Renal cortical epithelial cell (primary cell): ENCODE measurements around the gene CTDSPL2. TPM values are rescaled to one million over a fixed set of nuclear protein-coding genes. Genes with fewer than 3 reads are reported as not detected.
A peak's percentile ranks its signal among the peaks of the same experiment; 100 is the strongest.
"Not testable (repeated sequence)": the region's sequence is repeated elsewhere in the genome, so short reads cannot be mapped to it uniquely, and the experiment has no call there.

Experiments used
- DNase-seq: peaks from one replicate; pipeline ENCODE4 v3.0.0-alpha.2; 2011; ENCODE audit warnings: low read depth
- total RNA-seq: library from RNA; depleted of rRNA; stranded (reverse); fragments of >200 nt; gene quantifications from 2 replicates; pipeline ENCODE4 v1.2.3, GENCODE V29; 2014

Gene CTDSPL2
- 65.6 and 71.2 TPM in 2 replicates for total RNA-seq

GRCh38 chr15:44426975-44427755 lies at the start of gene CTDSPL2:
TSS of gene CTDSPL2 (plus strand) at chr15:44427629. CDS start at chr15:44459015, 31,386 bp downstream.
- DNase-seq = peak; percentile 96

DNA sequence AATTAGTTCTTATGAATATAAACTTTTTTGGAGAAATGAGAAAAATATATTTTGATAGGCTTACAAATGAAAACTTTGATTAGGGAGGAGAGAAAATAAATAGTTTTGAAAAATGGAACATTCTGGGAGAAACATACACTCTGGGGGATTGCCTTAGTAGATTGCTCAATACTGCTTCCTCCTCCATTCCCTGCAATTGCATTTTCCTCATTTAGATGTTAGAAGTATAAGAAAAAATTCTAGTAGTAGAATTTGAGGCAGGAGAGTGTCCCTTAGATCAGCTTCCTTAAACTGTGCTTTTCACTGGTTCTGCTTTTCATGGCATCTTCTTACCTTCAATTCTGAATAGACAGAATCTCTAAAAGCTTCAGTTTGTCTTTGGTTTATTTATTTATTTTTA lies 46.2 kb upstream of the CTDSPL2 start:
- DNase-seq = no peak

DNA sequence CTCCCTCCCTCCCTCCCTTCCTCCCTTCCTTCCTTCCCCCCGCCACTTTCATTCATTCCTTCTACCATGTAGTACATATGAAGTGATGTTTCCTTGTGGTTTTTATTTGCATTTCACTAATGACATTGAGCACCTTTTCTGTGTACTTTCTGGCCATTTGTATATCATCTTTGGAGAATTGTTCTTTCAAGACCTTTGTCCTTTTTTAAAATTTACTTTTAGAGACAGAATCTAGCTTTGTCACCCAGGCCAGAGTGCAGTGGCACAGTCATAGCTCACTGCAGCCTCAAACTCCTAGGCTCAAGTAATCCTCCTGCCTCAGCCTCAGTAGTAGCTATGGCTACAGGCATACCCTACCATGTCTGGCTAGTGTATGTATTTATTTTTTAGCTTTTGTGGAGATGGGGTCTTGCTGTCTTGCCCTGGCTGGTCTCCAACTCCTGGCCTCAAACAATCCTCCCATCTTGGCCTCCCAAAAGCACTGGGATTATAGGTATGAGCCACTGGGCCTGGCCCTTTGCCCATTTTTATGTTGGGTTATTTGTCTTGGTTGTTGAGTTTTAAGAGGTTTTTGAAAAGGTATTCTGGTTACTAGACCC lies 42.0 kb upstream of the CTDSPL2 start:
- no peak for DNase-seq

DNA sequence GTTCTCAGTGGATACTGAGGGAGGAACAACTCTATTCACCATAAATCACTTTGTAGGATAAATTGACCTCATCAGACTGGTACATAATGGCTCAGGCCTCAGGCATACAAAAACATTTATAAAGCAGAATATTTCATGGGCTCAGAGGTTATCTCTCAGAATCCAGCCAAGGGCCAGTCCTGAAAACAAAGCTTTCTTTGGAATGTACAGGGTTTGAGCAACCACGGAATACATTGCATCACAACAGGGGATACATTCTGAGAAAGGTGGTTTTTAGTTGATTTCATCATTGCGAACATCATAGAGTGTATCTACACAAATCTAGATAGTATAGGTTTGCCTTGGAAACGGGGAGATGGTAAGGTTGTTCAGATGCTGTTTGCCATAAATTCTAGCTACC lies 33.4 kb upstream of the CTDSPL2 start:
- peak; percentile 3 for DNase-seq

- no peak for DNase-seq
Measured at GRCh38 chr15:44394562-44394961, 32.9 kb upstream of the CTDSPL2 start.

DNA sequence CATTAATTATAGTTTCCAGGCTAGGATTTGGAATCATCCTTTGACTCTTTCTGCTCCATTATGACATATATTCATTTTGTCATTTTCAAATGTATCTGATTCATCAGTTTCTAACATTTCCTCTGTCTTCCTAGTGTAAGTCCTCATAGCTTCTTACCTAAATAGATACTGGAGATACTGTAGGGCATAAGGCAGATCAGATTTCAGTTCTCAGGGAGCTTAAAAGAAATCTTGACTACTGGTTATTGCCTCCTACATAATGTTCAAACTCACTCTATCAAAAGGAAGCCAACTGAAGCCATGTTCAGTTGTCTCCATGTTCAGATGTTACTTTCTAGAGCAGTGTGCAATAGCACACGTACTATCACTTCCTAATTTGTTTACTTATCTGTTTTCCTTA lies 29.6 kb upstream of the CTDSPL2 start:
- no peak for DNase-seq

DNA sequence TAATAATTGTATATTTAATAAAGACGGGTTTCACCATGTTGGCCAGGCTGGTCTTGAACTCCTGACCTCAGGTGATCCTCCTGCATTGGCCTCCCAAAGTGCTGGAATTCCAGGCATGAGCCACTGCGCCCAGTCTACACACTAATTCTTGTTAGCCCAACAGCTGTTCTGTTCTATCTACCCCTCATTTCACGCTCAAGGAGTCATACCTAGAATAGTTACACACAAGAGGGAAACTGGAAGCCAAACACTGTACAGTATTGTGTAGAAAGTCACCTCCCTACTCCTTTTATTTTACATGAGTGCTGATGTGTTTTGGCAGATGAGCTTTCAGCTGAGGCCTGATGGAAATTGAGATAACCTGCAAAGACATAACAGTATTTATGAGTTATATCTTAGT lies 13.4 kb upstream of the CTDSPL2 start:
- DNase-seq = no peak

DNA sequence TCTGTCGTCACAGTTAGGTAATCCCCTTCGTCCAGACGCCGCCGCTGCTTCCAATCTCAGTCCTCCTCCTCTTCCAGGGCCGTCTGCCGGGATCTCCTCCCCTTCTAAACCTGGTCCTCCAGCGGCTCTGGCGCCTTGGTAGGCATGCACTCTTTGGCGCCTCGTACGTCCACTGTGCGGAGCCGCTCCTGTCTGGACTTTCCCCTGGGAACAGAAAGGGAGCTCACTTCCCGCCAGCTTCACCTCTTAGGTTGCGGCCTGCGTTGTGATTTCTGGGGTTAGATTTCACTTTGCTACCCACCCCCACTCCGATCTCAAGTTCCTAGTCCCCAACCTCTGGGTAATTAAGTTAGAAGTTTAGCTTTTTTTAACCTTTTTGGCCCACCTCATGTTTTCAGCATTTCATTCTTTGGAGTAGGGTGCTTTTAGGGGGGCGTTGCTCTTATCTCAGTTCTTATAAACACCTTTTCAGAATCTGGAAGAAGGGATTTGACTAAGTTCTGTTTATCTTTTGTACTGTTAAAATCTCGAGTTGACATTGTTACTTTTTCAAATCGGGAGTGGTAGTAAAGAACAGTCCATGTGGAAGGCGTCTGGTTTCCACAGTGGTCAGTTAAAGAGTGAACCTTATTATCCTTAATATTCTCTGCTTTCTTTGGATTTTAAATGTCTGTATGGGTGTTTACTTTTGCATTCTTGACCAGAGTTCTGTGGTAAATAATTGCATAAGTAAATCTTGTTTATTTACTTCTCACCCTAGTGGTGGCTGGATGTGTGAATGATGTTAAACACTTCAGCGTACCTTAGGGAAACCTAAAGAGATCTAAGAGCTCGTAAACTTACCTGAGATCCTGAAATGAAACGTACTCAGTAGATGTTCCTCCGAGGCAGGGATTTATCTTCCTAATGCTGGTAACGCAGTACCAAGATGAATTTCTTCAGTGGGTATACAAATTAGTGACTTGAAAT lies 611 bp downstream of the CTDSPL2 start:
- peak; percentile 51 for DNase-seq

DNA sequence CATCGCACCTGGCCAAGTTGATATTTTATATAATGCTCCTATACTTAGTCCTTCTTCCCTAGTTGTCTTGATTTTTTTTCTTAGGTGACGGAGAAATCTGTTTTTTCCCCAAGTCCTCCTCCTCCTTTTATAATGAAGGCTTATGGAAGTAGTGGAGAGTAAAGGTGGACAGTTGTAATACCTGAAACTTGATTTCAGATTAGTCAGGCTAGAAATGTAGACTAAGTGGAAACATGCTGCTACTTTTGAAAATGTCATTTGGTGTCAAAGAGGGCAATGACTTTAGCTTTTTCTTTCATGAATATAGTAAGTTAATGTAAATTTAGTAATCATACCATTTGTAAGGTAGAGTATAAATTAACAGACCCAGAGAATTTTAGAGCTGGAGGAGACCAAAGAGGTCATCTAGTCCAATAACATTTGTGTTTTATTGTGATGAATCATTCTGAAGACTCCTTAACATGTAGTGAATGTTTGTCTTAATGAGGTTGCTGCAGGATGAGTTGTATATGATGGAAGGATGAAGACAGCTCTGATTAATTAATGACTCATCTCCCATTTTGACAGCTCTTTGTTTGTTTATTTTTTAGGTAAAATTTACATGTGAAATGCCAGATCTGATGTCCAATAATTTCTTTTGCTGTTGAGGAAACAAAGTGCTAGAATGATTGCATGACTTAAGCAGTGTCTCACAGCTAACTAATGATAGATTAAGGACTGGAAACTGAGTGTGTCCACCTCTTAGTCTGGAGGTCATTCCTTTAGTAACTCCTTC lies 8.7 kb downstream of the CTDSPL2 start:
- DNase-seq = peak; percentile 63

DNA sequence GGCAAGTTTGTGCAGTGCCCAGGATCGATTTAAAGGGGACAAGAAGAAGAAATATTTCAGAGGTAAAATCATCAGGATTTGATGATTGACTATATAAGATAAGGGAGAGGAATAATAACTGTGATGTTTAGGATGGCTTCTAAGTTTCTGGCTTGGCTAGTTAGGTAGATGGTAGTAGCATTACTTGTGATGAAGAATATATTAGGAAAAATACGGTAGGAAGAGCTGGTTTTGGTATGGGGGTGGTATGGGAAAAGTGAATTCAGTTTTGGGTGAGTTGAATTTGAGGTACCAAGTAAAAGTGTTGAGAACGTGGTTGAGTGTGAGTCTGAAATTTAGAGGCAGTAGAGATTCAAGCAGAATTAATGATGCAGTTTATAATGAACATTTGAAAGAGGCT lies 11.0 kb downstream of the CTDSPL2 start:
- no peak for DNase-seq

DNA sequence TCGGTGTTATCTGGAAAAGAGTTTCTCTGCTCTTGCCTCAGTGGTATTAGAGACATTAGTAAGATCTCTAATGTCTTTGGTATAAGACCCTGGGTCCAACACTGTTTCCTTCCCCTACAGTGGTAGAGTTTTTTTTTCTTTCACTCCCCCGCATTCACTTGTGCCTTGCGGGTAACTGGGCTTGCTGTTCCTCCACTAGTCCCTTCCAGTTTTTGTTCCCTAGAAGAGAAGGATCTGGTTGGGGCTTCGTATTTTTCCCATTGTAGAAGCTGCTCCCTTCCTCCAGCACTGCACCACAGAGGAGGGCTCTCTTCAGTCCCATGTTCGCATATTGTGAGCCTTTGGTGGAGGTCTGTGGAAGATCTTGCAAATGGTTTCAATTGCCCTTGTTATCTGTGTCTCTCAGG lies 13.7 kb downstream of the CTDSPL2 start:
- no peak for DNase-seq

GRCh38 chr15:44443515-44443914 lies 16.1 kb downstream of the CTDSPL2 start:
- DNase-seq = no peak

- no peak for DNase-seq
Measured at GRCh38 chr15:44447772-44448376, 20.4 kb downstream of the CTDSPL2 start.

DNA sequence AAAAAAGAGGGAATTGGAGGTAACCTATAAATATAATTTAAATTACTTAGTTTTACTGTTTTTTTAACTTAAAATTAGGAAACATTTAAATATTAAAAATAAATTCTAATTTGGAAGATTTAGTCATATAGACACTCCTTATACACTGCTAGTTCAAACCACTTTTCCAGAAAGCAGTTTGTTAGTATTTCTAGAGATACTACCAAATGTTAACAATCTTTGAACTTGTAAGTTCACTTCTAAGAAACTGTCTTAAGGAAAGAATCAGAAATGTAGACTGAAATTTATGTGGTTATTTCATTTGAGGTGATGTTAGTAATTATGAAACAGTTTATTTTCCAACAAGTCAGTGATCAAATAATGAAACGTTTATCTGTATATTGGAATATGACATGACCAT lies 22.7 kb downstream of the CTDSPL2 start:
- no peak for DNase-seq

DNA sequence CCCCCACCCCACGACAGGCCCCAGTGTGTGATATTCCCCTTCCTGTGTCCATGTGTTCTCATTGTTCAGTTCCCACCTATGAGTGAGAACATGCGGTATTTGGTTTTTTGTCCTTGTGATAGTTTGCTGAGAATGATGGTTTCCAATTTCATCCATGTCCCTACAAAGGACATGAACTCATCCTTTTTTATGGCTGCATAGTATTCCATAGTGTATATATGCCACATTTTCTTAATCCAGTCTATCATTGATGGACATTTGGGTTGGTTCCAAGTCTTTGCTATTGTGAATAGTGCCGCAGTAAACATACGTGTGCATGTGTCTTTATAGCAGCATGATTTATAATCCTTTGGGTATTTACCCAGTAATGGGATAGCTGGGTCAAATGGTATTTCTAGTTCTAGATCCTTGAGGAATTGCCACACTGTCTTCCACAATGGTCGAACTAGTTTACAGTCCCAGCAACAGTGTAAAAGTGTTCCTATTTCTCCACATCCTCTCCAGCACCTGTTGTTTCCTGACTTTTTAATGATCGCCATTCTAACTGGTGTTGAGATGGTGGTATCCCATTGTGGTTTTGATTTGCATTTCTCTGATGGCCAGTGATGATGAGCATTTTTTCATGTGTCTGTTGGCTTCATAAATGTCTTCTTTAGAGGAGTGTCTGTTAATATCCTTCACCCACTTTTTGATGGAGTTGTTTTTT lies 26.3 kb downstream of the CTDSPL2 start:
- not testable (repeated sequence) for DNase-seq

GRCh38 chr15:44458429-44458828 lies 31.0 kb downstream of the CTDSPL2 start:
- no peak for DNase-seq

DNA sequence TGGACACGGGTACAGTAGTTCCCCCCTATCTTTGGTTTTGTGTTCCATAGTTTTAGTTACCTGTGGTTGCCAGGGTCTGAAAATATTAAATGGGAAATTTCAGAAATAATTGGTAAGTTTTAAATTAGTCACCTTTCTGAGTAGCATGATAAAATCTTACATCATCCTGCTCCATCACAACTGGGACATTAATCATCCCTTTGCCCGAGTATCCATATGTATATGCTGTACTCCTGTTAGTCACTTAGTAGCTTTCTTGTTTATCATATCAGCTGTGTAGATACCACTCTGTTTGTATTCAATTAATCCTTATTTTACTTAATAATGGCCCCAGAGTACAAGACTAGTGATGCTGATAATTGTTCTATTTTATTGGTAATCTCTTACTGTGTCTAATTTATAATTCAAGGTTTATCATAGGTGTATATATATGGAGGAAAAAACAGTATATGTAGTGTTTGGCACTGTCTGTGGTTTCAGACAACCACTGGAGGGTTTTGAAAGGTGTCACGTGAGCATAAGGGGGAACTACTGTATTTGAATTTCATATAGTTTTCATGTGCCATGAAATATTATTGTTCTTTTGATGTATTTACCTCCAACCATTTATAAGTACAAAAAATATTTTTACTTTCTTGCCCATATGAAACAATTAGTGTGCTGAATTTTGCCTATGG lies 41.4 kb downstream of the CTDSPL2 start:
- peak; percentile 23 for DNase-seq

GRCh38 chr15:44471885-44472455 lies 44.5 kb downstream of the CTDSPL2 start:
- DNase-seq = no peak

DNA sequence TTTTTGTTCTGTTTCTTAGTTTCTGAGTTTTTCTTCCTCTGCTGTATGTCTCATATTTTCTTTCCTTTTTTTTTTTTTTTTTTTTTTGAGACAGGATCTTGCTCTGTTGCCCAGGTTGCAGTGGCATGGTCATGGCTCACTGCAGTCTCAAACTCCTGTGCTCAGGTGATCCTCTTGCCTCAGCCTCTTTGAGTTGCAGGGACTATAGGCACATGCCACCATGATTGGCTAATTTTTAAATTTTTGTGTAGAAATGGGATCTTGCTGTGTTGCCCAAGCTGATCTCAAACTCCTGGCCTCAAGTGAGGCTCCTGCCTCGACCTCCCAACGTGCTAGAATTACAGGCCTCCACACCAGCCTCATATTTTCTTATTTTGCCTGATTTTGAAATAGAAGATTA lies 51.9 kb downstream of the CTDSPL2 start:
- DNase-seq = no peak

DNA sequence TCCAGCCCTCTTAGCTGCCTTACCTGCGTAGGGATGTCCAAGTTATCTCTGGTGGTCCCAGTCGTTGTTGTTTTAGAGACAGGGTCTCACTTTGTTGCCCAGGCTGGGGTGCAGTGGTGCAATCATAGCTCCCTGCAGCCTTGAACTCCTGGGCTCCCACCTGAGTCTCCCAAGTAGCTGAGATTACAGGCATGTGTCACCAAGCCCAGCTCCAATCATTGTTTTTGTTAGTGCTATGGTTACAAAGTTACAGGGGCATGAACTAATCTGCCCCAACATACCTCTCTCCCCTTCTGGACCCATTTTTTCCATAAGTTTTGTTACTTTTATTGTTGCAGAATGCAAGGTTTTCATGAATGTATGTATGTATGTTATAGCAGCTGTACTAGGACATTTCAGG lies 54.7 kb downstream of the CTDSPL2 start:
- DNase-seq = peak; percentile 49
